ENCODE results near the gene ST6GALNAC6.

- TF ChIP-seq CTCF (IDR thresholded peaks at IDR 0.05) (no peak), EZH2phosphoT487 (IDR thresholded peaks at IDR 0.05) (no peak)
Measured at GRCh38 chr9:127848756-127849504, 50.5 kb downstream of the ST6GALNAC6 start.

All from neural progenitor cell (in vitro differentiated cells).